Ectodermal cell (in vitro differentiated cells): ENCODE measurements around the gene DIAPH2.

Experiments
- H3K27ac ChIP-seq: 2 replicates; pipeline ENCODE4 v1.7.0; 2013; ENCODE audit warnings: mild to moderate bottlenecking, low read depth, low read length; ENCODE audit not compliant: insufficient read depth, poor library complexity, severe bottlenecking
- H3K27me3 ChIP-seq: 2 replicates; pipeline ENCODE4 v1.7.0; 2013; ENCODE audit warnings: mild to moderate bottlenecking, low read length; ENCODE audit not compliant: insufficient read depth, control insufficient read depth, poor library complexity, severe bottlenecking
- H3K36me3 ChIP-seq: one replicate; pipeline ENCODE4 v1.7.0; 2013; ENCODE audit warnings: low read length; ENCODE audit not compliant: control insufficient read depth, insufficient read depth
- H3K4me1 ChIP-seq: one replicate; pipeline ENCODE4 v1.7.0; 2013; ENCODE audit warnings: low read length; ENCODE audit not compliant: control insufficient read depth, insufficient read depth
- H3K4me3 ChIP-seq: 2 replicates; pipeline ENCODE4 v1.7.0; 2013; ENCODE audit warnings: low read depth, low read length, control low read depth; ENCODE audit not compliant: insufficient read depth
- H3K9me3 ChIP-seq: 2 replicates; pipeline ENCODE4 v1.7.0; 2013; ENCODE audit warnings: mild to moderate bottlenecking, low read length, moderate library complexity; ENCODE audit not compliant: control insufficient read depth
- WGBS, 2 experiments: methylation state at CpG; one replicate each; pipeline ENCODE4 v1.1.7; 2013; ENCODE audit warnings: missing lambda C conversion rate in 2 of 2; 5-methylcytosine and 5-hydroxymethylcytosine counted together

DIAPH2 gene

DNA sequence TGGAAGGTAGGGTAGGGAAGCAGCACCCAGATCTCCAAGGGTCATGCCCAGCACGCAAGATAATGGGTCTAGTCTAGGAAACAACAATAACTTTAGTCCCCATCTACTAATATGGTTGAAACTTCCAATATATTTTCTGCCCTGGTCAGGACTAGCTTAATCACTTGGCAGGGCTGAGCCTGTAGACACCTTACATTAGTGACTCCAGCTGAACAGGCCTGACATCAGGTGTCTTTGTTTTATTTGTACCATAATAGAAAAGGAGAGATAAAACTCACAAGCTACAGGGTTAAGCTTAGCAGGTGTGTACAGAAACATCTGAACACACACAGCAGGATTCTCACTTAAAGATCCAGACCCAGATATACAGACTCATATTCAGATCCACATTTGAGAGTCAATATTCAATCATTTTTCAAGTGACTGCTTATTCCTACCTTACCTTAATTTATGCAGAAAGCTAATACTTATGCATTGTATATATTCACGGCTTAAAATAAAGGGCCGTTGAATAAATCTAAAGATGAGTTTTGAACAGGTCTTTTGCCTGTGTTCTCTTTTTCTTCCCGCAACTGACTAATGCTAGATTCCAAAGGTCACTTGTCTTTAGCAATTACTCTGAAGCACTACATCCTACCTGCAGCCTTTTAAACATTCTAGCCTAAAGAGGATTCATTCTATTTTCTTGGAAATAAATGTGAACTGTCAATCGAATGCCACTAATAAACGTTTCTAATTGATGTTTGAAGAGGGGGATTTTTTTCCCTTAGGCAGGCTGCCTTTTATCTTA, 944.4 kb downstream of the DIAPH2 start:
- no peak overlapping the region for H3K4me3 ChIP-seq

DNA sequence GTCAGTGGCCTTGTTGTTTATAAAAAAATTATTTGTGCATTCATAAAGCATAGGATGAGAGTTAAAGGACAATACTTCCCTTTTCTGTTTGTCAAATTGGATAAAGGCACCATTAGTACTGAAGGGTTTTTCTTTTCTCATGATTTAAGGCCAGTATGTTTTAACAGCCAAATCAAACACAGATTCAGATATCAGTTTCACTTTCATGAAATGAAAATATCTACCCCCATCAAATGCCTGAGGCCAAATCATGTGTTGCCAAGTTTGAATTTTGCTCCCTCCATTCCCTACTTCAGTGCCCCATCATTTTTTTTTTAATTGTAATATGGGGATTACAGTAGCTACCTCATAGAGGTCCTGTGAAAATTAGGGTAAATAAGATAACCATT, 944.9 kb downstream of the DIAPH2 start:
- no peaks in the 10 kb centered on the region for H3K27me3 ChIP-seq
- H3K4me1 ChIP-seq: no peaks in the 10 kb centered on the region
- H3K9me3 ChIP-seq: no peaks in the 10 kb centered on the region
- no peaks in the 10 kb centered on the region for H3K36me3 ChIP-seq
- H3K27ac ChIP-seq: no peak overlapping the region
- no peak overlapping the region for H3K4me3 ChIP-seq

More for the DNA sequence above, 944.4 kb downstream of the DIAPH2 start:
- no peaks in the 10 kb centered on the region for H3K27me3 ChIP-seq
- WGBS, 2 experiments: 88 to 92% methylated on average over 5 to 6 of the region's 6 CpGs
- H3K4me1 ChIP-seq: no peaks in the 10 kb centered on the region
- H3K27ac ChIP-seq: no peak overlapping the region
- no peaks in the 10 kb centered on the region for H3K36me3 ChIP-seq
- H3K9me3 ChIP-seq: no peaks in the 10 kb centered on the region

DNA sequence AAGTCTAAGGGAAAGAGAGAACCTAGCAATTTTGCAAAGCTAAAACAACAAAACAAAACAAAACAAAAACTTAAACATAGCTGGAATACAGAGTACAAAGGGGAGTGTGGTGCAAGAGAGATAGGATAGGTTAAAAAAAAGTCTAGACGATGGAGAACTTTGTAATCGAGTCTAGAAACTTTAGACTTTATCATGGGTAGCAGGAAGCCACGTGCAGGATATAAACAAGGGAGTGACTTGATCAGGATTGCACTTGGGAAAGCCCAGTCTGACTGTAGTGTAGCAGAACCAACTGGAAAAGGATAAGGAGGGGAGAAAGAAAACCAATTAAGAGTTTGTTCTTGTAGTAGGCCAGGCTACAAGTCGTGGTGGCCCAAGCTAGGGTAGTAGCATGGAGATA, 949.2 kb downstream of the DIAPH2 start:
- Histone ChIP-seq H3K36me3 (no peaks in the 10 kb centered on the region), H3K9me3 (no peaks in the 10 kb centered on the region), H3K4me3 (no peak overlapping the region), H3K4me1 (peaks cover 9% of the 10 kb centered on the region), H3K27me3 (no peaks in the 10 kb centered on the region), H3K27ac (no peak overlapping the region)
- WGBS, 2 experiments: 90 to 96% methylated on average over 4 of the region's 4 CpGs

GRCh38 chrX:97636473-97637140, 952.0 kb downstream of the DIAPH2 start:
- Histone ChIP-seq H3K4me3 (no peak overlapping the region), H3K27ac (no peak overlapping the region), H3K36me3 (no peaks in the 10 kb centered on the region), H3K9me3 (no peaks in the 10 kb centered on the region), H3K27me3 (no peaks in the 10 kb centered on the region), H3K4me1 (peaks cover 9% of the 10 kb centered on the region)
- 73 to 78% methylated on average over 4 to 5 of the region's 5 CpGs for WGBS, 2 experiments

GRCh38 chrX:97637289-97637688, 952.6 kb downstream of the DIAPH2 start:
- H3K27me3 ChIP-seq: no peaks in the 10 kb centered on the region
- H3K27ac ChIP-seq: no peak overlapping the region
- no peaks in the 10 kb centered on the region for H3K9me3 ChIP-seq
- 90 to 100% methylated on average over 1 to 2 of the region's 2 CpGs for WGBS, 2 experiments
- H3K36me3 ChIP-seq: no peaks in the 10 kb centered on the region
- no peak overlapping the region for H3K4me3 ChIP-seq
- H3K4me1 ChIP-seq: peaks cover 9% of the 10 kb centered on the region

- Histone ChIP-seq H3K27me3 (no peaks in the 10 kb centered on the region), H3K4me3 (no peak overlapping the region), H3K36me3 (no peaks in the 10 kb centered on the region), H3K9me3 (no peaks in the 10 kb centered on the region), H3K27ac (no peak overlapping the region), H3K4me1 (peaks cover 9% of the 10 kb centered on the region)
- 63 to 73% methylated on average over 2 of the region's 3 CpGs for WGBS, 2 experiments
Observed at GRCh38 chrX:97638621-97639020, 954.0 kb downstream of the DIAPH2 start.

GRCh38 chrX:97639526-97639925, 954.9 kb downstream of the DIAPH2 start:
- no peak overlapping the region for H3K4me3 ChIP-seq
- peak overlapping the region; percentile 4 for H3K27ac ChIP-seq
- no peaks in the 10 kb centered on the region for H3K9me3 ChIP-seq
- no peaks in the 10 kb centered on the region for H3K36me3 ChIP-seq
- no peaks in the 10 kb centered on the region for H3K27me3 ChIP-seq
- H3K4me1 ChIP-seq: peaks cover 9% of the 10 kb centered on the region
- 0 to 1% methylated on average over 5 of the region's 5 CpGs for WGBS, 2 experiments
